Left colon (tissue), 2 donors: ENCODE results near the gene EXOC7. TPM values are rescaled to one million over a fixed set of nuclear protein-coding genes. Genes with fewer than 3 reads are reported as not detected.
"Not testable (repeated sequence)": the region's sequence is repeated elsewhere in the genome, so short reads cannot be mapped to it uniquely, and the experiment has no call there.

Source experiments
- ATAC-seq: fragments of 200-7000 bp; cut with Tn5 transposase; one replicate; pipeline ENCODE4 v1.9.1; 2020; ENCODE audit warnings: mild to moderate bottlenecking, moderate library complexity
- DNase-seq, 2 donors: peaks; one replicate each; pipeline ENCODE4 v3.0.0-alpha.2; 2020
- intact Hi-C, 2 donors: fragments of 100-400 bp; cut with DNase I in 1 of 2; cut with micrococcal nuclease in 1 of 2; formaldehyde crosslinking; loops; one replicate each; pipeline versions ENCODE4 v1.11.2 to v1.14.0; 2022; cut with DNase I, micrococcal nuclease
- total RNA-seq, 2 donors: library from RNA; stranded (reverse); fragmentation: NEBNext Ultra II Directional; extraction: Animal tissue kit (Norgen Biotek cat#: 25700); gene quantifications; one replicate each; pipeline ENCODE4 v1.2.1, GENCODE V29; 2021
- donor health status: DM: no; HTN: no; CAD: no.
- donor health status: DM: yes; HTN: yes; CAD: no.

Gene EXOC7
- total RNA-seq, 2 donors from 2014 or later: 100 to 102 TPM

- intact Hi-C loops: no loop called here
- DNase-seq: no peak
- ATAC-seq: peak; percentile 10
These were observed 22.8 kb downstream of the EXOC7 start for GRCh38 chr17:76080768-76081287.

DNA sequence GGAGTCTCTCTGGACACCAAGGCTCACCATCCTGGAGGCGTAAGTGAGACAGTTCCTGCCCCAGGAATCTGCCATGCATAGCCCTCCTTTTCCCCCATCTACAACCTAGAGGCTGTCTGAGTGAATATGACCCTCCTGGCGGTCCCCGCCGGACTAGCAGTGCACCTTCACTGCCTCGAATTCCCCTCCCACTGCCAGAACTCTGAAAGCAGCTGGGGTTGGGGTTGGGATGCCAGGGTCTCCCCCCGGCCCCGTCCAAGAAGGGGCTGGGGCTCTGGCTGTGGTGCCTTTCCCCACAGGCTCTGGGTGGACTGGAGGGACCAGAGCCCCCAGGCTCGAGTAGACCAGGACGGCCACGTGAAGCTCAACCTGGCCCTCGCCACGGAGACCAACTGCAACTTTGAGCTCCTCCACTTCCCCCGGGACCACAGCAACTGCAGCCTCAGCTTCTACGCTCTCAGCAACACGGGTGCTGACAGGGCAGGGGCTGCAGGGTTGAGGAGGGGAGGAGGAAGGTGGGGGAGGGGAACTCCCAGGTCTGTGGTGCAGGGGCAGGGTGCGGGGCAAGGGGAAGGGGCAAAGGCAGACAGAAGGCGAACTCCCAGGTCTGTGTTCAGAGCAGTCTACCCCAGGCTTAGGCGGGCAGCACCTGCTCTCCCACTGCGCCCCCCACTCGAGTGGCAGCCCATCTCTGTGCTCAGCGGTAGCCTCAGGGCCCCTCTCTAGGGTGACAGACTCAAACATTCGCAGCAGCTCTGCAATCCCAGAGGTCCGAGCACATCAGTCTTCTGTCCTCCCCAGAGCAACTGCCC lies 23.4 kb downstream of the EXOC7 start:
- DNase-seq (no peak), ATAC-seq (peak; percentile 6)
- intact Hi-C loops: no loop called here

- DNase-seq (no peak), ATAC-seq (peak; percentile 2)
- intact Hi-C loops: no loop called here
These were observed 24.0 kb downstream of the EXOC7 start for GRCh38 chr17:76079535-76079955.

DNA sequence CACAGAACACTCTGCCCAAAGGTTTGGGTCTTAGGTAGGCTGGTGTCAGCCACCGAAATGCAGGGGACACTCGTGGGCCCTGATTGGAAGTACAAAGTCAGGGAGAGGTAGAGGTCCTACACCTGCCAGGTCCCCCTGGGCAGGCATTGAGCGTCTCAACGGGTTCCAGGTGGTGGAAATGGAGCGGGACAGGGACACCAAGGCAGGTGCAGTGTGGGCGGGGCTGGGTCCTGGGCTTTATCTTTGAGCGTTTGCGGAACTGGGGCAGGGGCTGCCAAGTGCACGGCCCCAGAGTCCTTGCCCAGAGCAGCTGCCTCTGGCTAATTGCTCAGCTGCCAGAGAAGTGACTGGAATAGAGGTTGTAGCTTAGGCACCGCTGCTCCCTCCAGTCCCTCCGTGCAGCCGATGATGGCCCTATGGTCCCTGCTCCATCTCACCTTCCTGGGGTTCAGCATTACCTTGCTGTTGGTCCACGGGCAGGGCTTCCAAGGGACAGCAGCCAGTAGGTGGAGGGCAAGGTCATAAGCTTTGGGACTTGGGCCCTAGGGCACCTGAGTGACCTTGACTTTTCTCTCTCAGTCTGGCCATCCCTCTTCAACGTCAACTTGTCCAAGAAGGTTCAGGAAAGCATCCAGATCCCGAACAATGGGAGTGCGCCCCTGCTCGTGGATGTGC lies 24.6 kb downstream of the EXOC7 start, which contains the start of gene ZACN:
TSS of gene ZACN (plus strand) at position 323 of the 675 bp plus-strand sequence. CDS start at position 406, 83 bp downstream.
- DNase-seq (no peak), ATAC-seq (no peak)
- intact Hi-C loops: no loop called here

- DNase-seq, intact Hi-C loops: not testable (repeated sequence)
These were observed 25.2 kb downstream of the EXOC7 start for GRCh38 chr17:76078370-76078769.

DNA sequence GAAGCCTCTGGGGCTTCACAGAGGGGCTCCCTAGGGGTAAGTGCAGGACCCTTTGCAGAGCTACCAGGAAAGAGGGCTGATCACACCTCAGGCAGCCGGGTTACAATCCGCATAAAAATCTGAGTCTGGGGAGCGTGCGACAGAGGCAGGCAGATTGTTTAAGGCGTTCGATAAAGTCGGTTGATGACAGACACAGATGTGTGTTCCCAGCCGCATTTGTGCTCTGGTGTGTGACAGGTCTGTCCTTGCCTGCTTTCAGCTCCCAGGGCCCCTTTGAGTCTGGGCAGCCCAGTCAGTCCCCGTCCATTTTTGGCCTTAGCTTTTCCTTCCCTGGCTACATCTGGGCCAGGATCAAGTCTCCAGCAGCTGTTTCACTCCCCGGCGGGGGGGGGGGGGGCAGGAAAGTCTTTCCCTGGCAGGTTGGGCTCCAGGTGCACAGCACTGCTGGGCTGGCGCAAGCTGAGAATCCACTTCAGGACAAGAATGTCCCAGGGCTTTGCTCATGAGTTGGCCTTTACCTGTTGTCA lies 25.9 kb downstream of the EXOC7 start:
- ATAC-seq (no peak), DNase-seq (no peak)
- intact Hi-C loops: no loop called here

More at GRCh38 chr17:76078370-76078769, 25.2 kb downstream of the EXOC7 start:
- ATAC-seq: not testable (repeated sequence)

DNA sequence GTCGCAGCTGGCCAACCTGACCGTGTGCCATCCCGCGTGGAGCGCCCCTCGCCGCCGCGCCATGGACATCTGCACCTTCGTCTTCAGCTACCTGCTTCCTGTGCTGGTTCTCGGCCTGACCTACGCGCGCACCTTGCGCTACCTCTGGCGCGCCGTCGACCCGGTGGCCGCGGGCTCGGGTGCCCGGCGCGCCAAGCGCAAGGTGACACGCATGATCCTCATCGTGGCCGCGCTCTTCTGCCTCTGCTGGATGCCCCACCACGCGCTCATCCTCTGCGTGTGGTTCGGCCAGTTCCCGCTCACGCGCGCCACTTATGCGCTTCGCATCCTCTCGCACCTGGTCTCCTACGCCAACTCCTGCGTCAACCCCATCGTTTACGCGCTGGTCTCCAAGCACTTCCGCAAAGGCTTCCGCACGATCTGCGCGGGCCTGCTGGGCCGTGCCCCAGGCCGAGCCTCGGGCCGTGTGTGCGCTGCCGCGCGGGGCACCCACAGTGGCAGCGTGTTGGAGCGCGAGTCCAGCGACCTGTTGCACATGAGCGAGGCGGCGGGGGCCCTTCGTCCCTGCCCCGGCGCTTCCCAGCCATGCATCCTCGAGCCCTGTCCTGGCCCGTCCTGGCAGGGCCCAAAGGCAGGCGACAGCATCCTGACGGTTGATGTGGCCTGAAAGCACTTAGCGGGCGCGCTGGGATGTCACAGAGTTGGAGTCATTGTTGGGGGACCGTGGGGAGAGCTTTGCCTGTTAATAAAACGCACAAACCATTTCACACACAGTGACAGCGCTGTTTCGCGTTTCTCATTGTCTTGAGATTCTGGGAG lies 26.6 kb downstream of the EXOC7 start:
- no peak for ATAC-seq
- DNase-seq: peak in 1 of 2 donors; percentile 26
- intact Hi-C loops: no loop called here

GRCh38 chr17:76076146-76076764 lies 27.3 kb downstream of the EXOC7 start:
- ATAC-seq (no peak), DNase-seq (no peak)
- intact Hi-C loops: no loop called here

GRCh38 chr17:76075364-76076145 lies 28.0 kb downstream of the EXOC7 start:
- intact Hi-C loops: no loop called here
- ATAC-seq (no peak), DNase-seq (no peak)

DNA sequence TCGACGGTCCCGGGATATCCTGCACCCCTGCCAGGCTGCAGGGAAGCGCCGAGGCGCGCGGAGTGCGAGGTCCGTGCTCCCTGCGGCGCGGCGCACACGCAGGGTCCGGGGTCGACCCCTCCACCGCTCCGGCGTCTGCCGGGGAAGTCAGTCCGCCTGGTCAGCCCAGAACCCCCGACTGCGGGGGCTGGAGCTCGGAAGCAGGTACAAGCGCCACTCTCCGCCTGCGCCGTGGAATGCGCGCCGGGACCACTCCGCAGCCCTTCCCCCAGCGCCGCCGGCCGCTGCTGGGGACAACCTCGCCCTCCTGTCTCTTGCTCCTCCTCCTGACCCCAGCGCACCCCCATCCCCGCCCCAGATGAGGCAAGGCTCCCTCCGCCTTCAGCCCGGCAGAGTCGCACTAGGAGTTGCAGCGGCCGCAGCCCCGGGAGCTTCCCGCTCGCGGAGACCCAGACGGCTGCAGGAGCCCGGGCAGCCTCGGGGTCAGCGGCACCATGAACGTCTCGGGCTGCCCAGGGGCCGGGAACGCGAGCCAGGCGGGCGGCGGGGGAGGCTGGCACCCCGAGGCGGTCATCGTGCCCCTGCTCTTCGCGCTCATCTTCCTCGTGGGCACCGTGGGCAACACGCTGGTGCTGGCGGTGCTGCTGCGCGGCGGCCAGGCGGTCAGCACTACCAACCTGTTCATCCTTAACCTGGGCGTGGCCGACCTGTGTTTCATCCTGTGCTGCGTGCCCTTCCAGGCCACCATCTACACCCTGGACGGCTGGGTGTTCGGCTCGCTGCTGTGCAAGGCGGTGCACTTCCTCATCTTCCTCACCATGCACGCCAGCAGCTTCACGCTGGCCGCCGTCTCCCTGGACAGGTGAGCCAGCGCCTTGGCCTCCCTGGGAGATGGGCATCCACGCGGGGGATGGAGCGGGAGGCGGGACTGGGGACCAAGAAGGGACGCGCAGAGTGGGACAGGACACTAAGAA lies 28.9 kb downstream of the EXOC7 start, which contains the start of gene GALR2:
TSS of gene GALR2 (plus strand) at position 392 of the 974 bp plus-strand sequence. CDS start at position 495, 103 bp downstream.
- ATAC-seq (no peak), DNase-seq (no peak)
- intact Hi-C loops: no loop called here

GRCh38 chr17:76072148-76072858 lies 31.3 kb downstream of the EXOC7 start, which contains the start of gene SRP68:
TSS of gene SRP68 (minus strand) at chr17:76072517. CDS start at chr17:76072491, 26 bp downstream.
- peak; percentile 92 to 94 for DNase-seq
- intact Hi-C loops: no loop called here
- peak; percentile 98 for ATAC-seq

DNA sequence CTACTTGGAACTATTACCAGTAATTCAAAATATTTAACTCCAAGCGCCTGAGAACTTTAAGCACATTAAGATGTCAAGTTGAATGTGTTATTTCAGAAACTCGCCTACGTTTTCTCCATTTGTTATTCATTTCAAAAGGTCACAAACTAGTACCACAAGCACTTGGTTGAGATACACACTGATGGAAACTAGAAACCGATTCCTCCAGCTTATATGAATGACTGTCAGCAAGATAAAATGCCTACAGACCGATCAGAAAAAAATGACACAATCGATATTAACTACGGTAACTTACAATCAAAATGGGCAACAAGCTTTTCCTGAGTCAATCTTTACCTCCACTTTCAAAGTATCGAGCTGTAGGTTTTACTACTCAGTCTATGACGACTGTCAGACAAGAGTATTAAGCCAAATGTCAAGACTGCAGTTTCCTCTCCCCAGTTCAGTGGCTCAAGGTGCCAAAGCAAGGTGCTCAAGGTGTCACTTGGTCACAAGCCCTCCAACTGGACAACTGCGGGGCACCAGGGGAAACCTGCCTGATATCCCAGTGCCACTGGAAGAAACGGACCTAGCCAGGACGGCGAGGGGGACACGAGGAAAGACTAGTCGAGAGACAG lies 31.9 kb downstream of the EXOC7 start:
- intact Hi-C loops: no loop called here
- ATAC-seq: peak; percentile 13
- DNase-seq: no peak

- intact Hi-C loops: no loop called here
- DNase-seq (no peak), ATAC-seq (peak; percentile 89)
These were observed 37.8 kb downstream of the EXOC7 start for GRCh38 chr17:76065775-76066174.

- intact Hi-C loops: no loop called here
- DNase-seq (no peak), ATAC-seq (no peak)
These were observed 39.6 kb downstream of the EXOC7 start for GRCh38 chr17:76063875-76064546.

- DNase-seq, ATAC-seq, intact Hi-C loops: not testable (repeated sequence)
These were observed 45.3 kb downstream of the EXOC7 start for GRCh38 chr17:76058264-76058663.
